Measurements from ENCODE around the gene ACTRT2.

DNA sequence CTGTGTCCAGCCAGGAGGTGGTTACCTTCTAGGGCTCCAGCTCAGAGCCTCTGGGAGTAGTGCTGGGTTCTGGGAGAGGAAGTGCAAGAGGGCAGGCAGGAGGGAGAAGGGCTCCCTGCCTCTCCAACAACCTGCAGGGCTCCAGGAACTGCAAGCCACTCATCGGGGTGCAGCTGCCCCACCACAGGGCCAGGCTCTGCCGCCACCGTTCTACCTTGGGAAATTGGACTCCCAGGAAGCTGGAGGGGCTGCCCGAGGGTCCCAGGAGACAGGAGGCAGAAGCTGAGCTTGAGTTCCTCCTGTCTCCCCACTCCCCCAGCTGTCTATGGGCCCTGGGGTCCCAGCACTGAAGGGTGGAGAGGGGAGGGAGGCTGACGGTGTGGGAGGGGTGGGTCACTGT, 40.3 kb downstream of the ACTRT2 start:
- TF ChIP-seq EZH2phosphoT487 (IDR thresholded peaks at IDR 0.05; ENCODE audit: unreplicated experiment) (no peak), EZH2 (IDR thresholded peaks at IDR 0.05; ENCODE audit: low read depth, unreplicated experiment) (no peak), POLR2AphosphoS5 (IDR thresholded peaks at IDR 0.05; ENCODE audit: low read depth) (no peak), CREB1 (CRISPR knock-in tag; IDR thresholded peaks at IDR 0.05; ENCODE audit: low read depth) (no peak), ZNF331 (CRISPR knock-in tag; IDR thresholded peaks at IDR 0.05; ENCODE audit: low read depth) (no peak), STAT1 (IDR thresholded peaks at IDR 0.05; ENCODE audit: unreplicated experiment) (no peak), JUNB (IDR thresholded peaks at IDR 0.05; ENCODE audit: unreplicated experiment) (no peak)
- TF ChIP-seq, protein P1, sequence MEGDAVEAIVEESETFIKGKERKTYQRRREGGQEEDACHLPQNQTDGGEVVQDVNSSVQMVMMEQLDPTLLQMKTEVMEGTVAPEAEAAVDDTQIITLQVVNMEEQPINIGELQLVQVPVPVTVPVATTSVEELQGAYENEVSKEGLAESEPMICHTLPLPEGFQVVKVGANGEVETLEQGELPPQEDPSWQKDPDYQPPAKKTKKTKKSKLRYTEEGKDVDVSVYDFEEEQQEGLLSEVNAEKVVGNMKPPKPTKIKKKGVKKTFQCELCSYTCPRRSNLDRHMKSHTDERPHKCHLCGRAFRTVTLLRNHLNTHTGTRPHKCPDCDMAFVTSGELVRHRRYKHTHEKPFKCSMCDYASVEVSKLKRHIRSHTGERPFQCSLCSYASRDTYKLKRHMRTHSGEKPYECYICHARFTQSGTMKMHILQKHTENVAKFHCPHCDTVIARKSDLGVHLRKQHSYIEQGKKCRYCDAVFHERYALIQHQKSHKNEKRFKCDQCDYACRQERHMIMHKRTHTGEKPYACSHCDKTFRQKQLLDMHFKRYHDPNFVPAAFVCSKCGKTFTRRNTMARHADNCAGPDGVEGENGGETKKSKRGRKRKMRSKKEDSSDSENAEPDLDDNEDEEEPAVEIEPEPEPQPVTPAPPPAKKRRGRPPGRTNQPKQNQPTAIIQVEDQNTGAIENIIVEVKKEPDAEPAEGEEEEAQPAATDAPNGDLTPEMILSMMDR (conservative IDR thresholded peaks at IDR 0.05; ENCODE audit: low read depth in 2 of 2): no peak
- TF ChIP-seq, protein P2, sequence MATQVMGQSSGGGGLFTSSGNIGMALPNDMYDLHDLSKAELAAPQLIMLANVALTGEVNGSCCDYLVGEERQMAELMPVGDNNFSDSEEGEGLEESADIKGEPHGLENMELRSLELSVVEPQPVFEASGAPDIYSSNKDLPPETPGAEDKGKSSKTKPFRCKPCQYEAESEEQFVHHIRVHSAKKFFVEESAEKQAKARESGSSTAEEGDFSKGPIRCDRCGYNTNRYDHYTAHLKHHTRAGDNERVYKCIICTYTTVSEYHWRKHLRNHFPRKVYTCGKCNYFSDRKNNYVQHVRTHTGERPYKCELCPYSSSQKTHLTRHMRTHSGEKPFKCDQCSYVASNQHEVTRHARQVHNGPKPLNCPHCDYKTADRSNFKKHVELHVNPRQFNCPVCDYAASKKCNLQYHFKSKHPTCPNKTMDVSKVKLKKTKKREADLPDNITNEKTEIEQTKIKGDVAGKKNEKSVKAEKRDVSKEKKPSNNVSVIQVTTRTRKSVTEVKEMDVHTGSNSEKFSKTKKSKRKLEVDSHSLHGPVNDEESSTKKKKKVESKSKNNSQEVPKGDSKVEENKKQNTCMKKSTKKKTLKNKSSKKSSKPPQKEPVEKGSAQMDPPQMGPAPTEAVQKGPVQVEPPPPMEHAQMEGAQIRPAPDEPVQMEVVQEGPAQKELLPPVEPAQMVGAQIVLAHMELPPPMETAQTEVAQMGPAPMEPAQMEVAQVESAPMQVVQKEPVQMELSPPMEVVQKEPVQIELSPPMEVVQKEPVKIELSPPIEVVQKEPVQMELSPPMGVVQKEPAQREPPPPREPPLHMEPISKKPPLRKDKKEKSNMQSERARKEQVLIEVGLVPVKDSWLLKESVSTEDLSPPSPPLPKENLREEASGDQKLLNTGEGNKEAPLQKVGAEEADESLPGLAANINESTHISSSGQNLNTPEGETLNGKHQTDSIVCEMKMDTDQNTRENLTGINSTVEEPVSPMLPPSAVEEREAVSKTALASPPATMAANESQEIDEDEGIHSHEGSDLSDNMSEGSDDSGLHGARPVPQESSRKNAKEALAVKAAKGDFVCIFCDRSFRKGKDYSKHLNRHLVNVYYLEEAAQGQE (IDR thresholded peaks at IDR 0.05; ENCODE audit: unreplicated experiment): no peak

Data from GM23338 (cell line).